HG03432 (cell line): Measurements from ENCODE around the gene GABRB3.

Experiments used
- ATAC-seq: cut with Tn5 transposase; IDR thresholded peaks from one replicate; pipeline ENCODE4 v1.9.1; 2021; ENCODE audit warnings: mild to moderate bottlenecking, moderate library complexity; ENCODE audit not compliant: unreplicated experiment

Gene GABRB3

DNA sequence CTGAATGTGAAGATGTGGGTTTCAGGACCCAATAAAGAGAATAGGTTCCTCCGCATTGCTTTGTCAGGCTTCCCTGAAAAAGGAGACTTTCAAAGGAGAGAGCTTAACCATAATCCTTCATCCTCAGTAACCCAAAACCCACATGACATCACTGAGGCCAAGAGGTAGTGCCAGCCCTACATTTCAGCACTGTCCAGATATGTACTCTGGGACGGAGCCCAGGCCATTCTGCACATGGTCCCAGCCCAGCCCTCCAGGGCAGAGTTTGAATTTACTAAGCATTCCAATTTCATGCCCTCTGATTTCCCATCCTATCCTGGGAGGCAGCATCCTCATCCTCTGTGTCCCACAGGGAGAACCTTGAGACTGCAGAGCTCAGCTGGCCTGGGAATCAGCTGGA lies 210.5 kb downstream of the GABRB3 start:
- ATAC-seq, result no peak

DNA sequence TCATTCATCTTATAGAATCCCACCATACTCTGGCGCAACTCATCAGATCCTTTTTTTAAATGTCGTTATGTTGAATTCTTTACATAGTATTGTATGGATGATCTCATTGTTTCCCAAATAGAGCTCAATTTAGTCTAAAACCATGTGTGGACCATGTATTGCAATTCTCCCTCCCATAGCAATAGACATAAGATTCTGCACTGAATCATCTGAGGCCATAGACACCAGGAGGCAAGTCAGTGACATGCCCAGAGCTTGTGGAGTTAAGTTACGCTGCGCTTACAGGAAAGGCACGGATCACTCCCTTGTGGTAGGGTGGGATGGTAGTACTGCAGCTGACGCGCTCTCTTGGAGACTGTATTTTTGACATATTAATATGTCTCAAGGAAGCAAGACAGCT lies 211.0 kb downstream of the GABRB3 start:
- ATAC-seq, result no peak

DNA sequence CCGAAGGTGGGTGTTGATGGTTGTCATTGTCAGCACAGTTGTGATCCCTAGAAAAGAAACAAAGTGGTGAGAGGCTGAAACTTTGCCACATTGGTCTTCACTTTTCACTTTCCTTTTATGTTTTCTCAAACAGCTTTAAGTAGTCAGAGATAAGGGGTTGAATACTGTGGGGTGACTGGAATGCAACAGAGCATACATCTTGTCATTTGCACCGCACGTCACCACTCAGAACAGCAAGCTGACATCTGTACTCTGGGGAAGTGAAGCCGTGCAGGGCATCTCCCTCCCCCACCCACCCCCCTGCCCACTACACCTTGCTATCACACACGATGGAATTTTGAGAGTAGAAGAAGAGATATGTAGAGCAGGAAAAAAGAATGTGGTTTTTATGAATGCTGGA lies 211.7 kb downstream of the GABRB3 start:
- no peak for ATAC-seq

GRCh38 chr15:26555898-26556297 lies 217.0 kb downstream of the GABRB3 start:
- no peak for ATAC-seq

GRCh38 chr15:26551473-26551872 lies 221.4 kb downstream of the GABRB3 start:
- ATAC-seq, result no peak

DNA sequence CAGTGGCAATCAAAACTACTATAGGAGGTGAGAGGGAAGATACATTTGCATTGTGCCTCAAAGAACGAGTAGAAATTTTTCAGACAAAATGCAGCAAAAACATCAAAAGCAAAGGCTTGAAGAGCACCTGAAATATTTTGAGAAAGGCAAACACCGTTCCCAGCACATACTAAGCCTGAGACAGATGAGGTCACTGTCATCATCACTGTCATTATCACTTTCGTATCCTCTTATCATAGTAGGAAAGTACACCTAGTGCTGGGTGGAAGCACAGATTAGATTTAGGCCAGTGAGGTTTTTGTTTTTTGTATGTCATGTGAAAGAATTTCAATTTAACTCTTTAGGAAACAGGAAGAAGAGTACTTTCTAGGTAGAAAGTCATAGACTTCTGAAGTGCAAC lies 222.0 kb downstream of the GABRB3 start:
- no peak for ATAC-seq

- ATAC-seq, result no peak
These were observed 235.2 kb downstream of the GABRB3 start for GRCh38 chr15:26537663-26538062.

- no peak for ATAC-seq
These were observed 241.4 kb downstream of the GABRB3 start for GRCh38 chr15:26531489-26531888.

DNA sequence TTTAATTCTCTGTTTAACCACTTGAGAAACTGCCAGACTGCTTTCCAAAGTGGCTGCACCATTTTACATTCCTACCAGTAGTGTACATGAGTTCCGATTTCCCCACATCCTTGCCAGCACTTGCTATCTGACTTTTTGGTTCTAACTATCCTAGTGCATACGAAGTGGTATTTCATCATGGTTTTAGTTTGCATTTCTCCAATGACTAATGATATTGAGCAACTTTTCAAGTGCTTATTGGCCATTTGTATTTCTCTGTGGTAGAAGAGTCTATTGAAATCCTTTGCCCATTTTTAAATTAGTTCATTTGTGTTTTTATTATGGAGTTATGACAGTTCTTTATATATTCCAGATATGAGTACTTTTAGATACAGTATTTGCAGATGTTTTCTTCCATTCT lies 247.8 kb downstream of the GABRB3 start:
- no peak for ATAC-seq

- no peak for ATAC-seq
These were observed 251.1 kb downstream of the GABRB3 start for GRCh38 chr15:26521691-26522198.

- no peak for ATAC-seq
These were observed 251.7 kb downstream of the GABRB3 start for GRCh38 chr15:26521130-26521529.

DNA sequence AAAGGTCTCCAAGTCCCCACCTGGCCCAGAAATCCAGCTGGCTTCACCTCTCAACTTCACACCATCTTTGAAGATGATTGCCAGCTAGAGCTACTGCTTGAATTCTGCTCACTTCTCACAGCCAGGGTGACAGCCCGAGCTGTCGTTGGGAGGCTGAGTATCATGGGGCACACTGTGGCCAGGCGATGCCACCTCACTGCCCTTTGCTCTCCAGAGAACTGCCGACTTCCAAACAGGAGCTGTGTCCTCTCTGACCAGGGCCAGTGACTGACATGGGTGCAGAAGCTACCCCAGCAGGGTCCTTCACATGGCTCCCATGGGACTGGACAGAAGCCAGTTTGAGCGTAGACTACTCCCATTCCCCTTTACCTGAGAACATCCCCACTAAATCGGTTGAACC lies 254.0 kb downstream of the GABRB3 start:
- ATAC-seq, result no peak

DNA sequence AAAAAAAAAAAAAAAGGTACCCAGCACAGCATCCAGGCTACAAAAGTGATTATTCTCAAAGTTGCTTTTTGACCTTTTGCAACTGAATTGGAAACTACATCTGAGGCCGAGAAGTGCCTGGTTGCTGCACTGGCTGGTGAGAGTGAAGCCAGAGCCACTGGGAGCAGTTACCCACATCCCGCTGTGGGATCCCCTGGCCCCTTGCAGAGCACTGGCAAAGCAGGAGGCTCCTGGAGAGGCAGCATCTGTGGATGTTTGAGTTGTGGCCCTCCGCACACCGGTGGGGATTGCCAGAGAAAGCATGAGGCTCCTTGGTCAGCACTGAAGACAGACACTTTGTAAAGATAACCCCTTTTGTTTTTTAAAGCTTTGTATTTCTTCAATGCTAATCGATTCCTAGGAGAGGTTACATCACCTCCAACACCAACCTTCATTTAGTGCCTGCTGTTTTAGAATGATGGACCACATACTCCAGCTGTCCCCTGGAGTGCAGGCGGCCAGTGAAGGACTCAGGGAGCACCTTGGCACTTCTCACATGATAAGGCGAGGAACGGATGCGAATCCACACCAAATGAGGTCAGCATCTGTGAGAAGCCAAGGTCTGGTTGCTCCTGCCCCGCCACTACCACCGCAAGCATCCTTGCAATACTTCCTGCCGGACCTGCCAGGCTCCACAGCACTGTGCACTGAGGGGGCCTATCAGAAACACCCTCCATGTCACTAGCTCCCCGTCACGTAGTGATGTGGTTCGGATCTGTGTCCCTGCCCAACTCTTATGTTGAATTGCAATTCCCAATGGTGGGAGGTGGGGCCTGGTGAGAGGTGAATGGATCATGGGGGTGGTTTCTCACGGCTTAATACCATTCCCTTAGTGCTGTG lies 256.5 kb downstream of the GABRB3 start:
- ATAC-seq, result no peak

DNA sequence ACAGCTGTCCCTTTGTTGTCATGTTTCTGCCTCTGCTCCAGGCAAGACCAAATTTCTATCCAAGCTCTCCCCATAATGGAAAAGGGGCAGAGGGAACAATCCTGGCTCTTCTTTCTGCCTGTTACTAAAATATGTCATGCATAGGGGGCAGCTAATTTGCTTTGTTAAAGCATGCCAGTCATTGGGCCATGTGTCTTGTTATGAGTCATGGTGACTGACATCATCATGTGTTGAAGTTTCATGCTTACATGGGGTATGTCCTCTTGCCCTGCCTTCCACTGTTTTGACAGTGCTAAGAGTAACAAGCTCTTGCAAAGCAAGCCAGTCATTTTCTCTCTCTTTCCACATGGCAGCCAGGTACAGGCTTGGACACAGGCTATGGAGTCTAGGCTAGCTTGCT lies 268.9 kb downstream of the GABRB3 start:
- ATAC-seq, result no peak
